CD4-positive, alpha-beta T cell treated with Interleukin-4 for 1 hour (primary cell): Measurements from ENCODE around the gene FBXO33.

Experiments used
- DNase-seq, 2 donors: peaks; one replicate each; pipeline ENCODE4 v3.0.0-alpha.2; 2020 to 2022

Gene FBXO33

DNA sequence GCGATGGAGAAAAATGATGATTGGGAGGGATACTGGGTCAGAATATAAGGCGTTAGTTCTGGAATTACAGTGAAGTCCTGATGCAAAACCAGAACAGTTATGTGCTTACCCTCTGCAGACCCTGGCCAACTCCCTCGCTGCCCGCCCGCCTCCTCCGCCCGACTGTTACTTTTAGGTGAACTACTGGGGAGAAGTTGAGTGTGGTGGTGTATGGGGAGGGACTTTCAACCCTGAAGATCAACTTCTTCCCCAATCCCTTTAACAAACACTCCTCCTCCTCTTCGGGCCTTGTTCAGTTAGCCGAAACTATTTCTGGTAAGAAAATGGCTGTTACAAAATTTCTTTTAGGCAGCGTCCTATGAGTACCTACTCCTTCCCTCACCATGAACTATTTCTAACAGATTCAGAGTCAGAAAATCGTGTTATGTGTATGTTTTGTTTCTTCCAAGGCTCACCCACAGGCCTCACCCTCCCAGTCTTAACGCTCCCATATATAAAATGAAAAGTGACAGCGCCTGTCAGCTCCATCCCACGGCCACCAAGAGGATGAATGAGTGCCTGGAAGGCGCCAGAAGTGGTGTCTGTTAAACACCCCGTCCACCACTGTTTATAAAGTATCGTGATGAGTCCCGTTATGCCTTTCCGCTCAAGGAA lies 1.3 kb downstream of the FBXO33 start:
- DNase-seq = no peak

DNA sequence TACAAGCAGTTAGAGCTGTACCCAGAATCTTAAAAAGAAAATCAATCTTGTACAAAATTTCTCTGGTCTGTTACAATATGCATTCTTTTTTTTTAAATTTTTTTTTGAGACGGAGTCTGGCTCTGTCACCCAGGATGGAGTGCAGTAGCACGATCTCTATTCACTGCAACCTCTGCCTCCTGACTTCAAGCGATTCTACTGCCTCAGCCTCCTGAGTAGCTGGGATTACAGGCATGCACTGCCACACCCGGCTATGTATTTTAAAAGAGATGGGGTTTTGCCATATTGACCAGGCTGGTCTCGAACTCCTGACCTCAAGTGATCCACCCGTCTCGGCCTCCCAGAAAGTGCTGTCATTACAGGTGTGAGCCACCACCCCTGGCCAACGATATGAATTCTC lies 4.1 kb downstream of the FBXO33 start:
- DNase-seq = no peak

DNA sequence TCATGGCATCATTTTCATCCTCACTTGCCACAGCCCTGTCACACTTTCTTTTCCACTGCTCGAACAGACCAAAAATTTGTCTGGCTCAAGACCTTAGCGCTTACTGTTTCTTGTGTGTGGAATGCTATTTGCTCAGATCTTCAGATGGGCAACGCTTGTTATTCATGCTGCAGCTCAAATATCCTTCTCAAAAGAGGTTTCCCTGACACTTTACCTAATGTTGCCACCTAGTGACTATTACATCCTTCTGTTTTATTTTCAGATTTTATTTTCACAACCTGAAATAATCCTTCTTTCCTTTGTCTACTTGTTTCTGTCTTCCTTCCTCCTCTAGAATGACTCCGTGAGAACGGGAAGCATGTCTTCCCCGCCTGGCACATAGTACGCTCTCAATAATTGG lies 5.6 kb downstream of the FBXO33 start:
- peak in 1 of 2 donors; percentile 33 for DNase-seq

DNA sequence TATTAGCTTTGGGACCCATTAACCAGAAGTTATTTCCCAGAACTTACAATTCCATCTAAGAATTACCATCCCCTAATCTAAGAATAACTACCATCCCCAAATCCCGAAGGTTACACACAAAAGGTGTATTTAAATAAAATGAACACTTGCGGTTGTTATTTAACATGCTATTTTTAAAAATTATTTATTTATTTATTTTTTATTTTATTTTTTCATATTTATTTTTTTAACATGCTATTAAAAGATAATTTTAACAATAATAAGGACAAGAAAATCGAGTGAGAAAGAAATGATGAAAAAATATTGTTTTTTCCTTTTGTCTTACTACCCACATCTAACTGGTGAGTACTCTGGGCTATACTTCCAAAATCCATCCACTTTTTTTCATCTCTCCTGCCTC lies 6.3 kb downstream of the FBXO33 start:
- DNase-seq = no peak

DNA sequence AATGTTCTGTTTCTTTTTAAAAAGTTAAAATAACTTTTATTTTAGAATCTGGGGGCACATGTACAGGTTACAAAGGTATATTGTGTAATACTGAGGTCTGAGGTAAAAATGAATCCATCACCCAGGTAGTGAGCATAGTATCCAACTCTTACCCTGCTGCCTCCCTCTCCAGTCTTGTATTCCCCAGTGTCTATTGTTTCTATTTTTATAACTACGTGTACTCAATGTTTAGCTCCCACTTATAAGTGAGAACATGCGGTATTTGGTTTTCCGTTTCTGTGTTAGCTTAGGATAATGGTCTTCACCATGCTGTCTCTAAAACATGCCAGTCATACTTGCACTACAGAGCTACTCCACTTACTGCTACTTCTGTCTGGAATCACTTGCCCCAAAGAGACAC lies 8.4 kb downstream of the FBXO33 start:
- no peak for DNase-seq

DNA sequence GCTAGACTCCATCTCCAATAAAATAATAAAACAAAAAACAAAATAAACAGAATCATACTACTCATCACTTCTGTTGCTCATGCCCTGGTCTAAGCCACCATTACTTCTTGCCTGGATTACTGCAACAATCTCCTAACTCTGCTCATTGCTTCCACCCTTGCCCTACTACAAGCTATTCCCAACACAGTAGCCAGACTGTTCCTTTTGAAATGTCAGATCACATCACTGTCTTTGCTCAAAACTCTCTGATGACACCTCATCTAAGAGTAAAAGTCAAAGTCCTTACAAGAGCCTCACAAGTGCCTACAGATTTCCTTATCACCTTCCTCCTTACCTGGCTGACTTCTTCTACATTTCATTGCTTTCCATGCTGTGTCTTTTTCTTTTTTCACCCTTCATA lies 10.0 kb downstream of the FBXO33 start:
- DNase-seq = no peak

DNA sequence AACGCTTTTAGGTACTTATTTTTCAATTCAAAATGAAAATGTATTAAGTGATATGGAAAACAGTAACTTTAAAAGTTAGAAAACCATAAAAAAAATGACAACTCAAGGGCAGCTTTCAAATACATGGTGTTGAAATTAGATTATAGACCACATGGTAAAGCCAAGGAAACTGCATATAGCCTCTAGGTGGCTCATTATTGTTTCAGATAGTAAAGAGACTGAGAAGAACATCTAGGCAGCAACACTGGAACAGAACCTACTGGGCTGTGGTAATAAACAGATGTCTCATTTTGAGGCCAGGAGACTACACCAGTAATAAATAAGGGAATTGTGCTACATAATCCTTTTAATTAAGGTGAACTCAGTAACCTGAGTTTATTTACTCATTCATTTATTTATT lies 13.0 kb downstream of the FBXO33 start:
- DNase-seq = no peak

DNA sequence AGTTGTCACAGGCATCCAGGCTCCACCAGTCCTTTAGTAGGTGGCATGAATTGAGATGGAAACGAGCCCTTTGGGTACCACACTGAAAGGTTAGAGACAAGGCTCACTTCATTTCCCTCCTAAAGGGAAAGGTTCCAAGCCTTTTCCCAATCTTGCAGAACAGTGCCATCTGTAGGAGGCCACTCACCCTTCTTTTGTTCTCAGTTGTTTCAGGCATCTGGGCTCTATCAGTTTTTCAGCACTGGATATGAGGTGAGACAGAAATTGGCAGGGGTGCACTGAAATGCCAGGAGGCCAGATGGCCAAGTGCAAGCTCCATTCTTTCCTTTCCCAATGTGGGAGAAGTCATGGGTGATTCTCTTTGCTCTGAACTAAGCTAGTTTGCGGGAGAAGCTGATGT lies 15.2 kb downstream of the FBXO33 start:
- DNase-seq = no peak

DNA sequence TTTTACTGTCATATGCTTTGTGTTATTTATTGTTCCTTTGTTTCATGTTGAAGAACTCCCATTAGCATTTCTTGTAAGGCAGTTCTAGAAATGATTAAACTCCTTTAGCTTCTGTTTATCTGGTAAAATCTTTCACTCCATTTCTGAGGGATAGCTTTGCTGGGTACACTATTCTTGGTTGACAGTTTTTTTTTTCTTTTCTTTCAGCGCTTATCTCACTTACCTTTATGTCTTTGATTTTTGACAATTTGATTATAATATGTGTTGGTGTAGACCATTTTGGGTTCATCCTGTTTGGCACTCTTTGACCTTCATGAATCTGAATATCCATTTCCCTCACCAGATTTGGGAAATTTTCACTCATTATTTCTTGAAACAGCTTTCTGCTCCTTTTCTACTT lies 16.2 kb downstream of the FBXO33 start:
- DNase-seq = no peak

DNA sequence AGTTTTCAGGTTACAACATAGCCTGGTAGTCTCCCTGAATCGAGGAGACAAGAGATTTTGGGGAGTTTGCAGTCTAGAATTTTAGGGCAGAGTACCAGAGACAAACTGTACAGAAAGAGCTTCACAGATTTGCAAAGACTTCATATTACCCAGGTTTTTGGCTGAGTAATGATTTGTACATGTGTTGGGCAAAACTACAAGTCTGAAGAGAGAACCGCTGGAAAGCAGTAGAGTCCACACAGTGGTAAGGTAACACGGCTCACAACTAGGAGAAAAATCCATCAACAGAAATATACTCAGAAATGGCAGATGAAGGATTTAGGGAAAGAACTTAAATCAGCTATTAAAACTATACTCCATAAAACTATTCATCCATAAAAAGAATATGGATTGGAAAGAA lies 25.7 kb downstream of the FBXO33 start:
- DNase-seq = no peak

DNA sequence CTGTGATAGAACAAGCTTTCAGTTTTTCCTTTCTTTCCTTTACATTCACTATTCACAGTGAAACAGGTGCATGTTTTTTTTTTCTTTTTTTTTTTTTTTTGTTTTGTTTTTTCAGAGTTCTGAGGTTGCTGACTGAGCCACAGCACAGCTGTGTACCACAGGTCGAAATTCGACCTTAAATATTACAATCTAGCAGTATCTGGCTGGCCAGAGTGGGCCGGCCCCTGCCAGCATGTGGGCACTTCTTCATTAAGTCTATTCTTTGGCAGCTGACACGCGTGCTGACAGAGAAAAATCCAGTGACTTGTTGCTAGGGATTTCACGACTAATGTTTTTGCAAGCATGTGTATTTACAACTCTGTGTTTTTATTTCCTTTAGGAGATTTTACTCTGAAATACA lies 33.9 kb downstream of the FBXO33 start:
- no peak for DNase-seq

DNA sequence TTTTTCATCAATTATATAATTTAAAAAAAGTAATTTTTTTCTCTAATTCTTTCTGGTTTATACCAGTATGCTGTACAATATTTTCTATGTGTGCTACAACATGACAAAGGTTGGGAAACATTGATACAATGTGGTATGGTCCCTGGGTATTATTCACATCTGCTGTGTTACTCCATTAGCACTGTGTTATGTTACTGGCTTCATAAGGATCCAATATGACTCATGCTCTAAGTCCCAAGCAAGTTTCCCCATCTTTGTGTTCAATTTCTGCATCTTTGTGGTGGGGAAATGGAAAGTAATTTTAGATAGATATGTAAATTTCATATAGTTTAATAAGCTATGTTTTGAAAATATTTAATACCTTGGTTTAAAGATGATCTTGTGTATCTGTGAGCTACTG lies 35.8 kb downstream of the FBXO33 start:
- no peak for DNase-seq

DNA sequence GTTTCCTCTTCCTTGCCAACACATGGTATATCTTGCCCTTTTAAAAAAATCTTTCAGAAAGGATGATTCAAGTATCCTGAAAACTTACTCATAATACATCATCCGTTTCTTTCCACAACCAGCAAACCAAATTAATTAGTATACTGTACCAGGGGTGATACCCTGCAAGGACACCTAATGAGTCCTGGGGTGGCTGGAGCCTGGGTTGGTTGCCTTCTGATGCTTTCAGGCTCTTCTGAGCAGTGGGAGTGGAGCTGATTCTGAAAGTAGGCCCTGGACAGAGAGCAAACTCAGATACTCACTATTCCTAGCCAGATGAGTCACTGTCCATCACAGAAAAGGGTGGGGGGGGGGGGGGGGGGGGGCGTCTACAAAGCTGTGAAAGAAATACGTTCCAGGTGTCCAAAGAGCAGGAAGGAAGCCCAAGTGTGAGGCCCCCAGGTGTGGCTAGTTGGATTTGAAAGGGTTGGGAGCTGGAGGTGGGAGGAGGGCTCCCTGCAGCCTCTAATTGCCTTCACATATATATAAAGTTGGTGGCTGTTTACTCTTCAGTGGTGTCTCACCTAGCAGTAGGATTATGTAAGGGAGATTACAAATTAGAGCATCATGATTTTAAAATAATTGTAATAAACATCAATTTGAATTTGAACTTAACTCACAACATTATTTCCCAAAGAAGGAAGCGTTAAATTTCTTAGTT lies 36.5 kb downstream of the FBXO33 start:
- no peak for DNase-seq

DNA sequence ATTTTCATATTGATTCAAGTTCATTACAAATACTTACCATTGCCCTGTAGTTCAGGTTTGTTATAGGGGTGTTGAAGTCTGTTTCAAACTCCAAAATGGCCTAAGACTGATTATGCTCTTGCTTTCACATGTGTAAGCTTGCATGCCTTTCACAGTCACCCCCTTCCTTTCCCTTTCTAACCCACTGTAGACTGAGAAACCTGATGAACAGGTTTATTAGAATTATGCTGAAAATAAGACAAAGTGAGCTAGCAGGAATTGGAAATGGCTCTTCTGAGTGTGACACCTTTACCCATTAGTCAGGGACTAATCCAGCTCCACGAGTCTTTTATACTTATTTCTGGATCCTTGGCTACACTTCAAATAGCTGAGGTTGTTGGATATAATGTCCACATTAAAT lies 38.9 kb downstream of the FBXO33 start:
- DNase-seq = no peak

DNA sequence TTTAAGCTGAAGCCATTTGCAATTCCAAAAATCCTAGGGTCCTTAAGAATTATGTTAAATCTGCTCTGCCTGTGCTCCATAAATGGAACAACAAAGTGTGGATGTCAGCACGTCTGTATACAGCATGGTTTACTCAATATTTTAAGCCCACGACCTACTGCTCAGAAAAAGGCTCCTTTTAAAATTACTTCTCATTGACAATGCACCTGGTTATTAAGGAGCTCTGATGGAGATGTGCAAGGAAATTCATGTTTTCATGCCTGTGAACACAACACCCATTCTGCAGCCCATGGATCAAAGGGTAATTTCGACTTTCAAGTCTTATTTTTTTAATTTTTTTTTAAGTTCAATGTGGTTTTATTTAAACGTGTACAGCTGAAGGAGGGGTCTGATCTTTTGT lies 48.1 kb downstream of the FBXO33 start:
- no peak for DNase-seq

DNA sequence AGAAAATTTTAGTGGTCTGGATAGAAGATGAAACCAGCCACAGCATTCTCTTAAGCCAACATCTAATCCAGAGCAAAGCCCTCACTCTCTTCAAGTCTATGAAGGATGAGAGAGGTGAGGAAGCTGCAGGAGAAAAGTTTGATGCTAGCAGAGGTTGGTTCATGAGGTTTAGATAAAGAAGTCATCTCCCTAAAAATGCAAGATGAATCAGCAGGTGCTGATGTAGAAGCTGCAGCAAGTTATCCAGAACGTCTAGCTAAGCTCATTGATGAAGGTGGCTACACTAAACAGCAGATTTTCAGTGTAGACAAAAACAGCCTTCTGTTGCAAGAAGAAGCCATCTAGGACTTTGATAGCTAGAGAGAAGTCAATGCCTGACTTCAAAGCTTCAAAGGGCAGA lies 48.5 kb downstream of the FBXO33 start:
- DNase-seq = no peak

DNA sequence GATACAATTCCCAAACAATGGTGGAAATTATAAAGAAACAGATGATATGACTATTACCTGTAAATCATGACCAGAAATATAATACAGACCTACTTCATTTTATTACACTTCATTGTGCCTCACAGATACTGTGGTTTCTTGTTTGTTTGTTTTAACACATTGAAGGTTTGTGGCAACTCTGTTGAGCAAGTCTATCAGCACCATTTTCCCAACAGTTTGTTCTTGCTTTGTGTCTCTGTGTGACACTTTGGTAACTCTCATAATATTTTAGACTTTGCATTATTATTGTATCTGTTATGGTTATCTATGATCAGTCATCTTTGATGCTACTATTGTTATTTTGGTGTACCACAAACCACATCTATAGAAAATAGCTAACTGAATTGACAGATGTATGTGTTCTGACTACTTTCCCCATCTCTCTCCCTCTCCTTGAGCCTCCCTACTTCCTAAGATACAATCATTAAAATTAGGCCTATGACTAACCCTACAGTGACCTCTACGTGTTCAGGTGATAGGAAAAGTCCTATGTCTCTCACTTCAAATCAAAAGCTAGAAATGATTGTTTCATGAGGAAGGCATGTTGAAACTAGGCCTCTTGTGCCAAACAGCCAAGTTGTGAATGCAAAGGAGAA lies 49.1 kb downstream of the FBXO33 start:
- peak in 1 of 2 donors; percentile 29 for DNase-seq

DNA sequence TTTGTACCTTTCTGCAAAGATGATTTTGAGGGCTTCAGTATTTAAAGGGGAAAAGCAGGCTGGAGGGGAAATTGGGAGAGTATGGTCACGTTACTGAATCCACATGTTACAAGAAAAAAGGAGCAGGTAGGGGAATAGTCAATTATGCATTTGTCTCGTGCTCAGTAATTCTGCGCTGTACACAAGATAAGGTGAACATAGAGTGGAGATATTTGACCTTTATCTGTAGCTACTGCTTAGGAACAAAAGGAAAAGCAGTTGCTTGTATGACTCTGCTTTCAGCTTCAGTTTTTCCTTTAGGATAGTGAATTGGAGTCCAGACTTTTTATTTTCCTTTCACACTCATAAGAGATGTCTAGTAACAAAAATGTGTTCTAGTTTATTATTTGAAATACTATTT lies 49.8 kb downstream of the FBXO33 start:
- DNase-seq = no peak

DNA sequence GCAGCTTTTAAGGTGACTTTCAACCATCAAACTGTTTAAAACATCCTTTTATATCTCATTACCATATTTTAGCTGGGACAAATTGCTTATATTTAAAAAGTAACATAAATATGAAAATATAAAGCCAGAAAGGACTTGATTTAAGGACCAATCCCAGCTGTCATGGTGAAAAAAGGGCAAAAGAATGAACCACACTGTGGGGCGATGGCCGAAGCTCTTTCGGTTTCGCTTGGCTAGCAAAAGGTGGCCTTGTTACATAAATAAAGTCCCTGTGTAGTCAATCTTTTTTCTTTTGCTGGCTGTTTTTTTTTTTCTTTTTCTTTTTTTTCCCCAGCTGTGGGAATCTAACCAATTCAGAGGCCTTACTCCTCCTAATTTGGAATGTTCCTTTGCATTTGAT lies 50.9 kb downstream of the FBXO33 start:
- no peak for DNase-seq

DNA sequence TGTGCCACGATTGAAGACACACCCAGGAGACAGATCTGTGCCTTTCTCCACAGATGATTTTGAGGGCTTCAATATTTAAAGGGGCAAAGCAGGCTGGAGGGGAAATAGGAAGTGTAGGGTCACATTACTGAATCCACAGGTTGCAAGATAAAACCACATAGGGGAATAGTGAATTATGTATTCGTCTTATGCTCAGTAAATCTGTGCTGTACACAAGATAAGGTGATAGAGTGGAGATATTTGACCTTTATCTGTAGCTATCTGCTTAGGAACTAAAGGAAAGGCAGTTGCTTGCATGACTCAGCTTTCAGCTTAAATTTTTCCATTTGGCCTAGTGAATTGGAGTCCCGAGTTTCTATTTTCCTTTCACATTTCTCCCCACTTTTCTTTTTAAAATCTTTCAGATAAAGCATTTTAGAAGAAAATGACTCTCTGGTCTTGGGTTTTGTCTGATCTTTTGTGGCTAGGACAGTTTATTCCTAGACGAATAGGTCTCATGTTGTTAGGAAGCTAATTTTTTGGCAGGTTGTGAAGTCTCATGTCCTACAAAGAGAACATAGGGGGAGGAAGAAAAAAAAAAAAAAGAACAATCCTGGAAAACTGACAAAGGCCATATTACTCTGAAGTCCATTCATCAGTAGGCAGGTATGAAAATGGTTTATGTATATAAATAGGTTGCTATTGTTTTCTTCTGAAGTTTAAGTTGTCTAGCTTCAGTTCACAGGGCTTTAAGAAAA lies 55.4 kb downstream of the FBXO33 start:
- DNase-seq = no peak

DNA sequence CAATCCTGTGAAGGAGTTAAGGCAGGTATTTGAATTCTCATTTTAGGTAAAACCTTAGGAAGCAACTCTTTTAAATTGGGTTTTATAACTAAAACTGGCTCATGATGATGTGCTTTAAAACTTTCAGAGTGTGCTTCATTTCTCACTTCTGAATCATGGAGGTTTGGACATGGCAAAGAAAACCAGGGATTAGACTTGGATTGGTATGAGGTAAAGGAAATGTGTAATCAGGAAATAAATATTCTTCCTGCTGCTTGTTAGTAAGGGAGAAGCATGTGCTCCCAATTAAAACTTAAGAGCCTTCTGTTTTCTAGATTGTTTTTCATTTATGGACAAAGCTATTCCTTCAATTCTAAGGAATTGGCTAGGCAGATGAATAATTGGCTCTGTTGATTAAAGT lies 57.4 kb downstream of the FBXO33 start:
- no peak for DNase-seq

DNA sequence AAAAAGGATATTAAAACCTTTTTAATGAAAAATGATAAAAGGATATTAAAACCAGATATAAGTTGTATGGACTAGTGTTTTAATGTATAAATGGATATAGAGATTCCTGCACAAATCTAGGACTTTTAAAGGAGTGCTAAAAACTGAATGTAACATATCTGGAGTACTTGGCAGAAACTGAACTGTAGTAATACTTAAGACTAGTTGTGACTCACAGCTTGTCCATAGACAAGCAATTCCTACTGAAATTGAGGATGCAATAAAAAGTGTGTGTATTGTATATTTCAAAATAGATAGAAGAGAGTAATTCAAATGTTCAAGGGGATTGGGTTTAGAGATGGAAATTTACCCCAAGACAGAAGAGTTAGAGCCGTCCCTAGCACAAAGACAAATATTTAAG lies 59.6 kb downstream of the FBXO33 start:
- no peak for DNase-seq

DNA sequence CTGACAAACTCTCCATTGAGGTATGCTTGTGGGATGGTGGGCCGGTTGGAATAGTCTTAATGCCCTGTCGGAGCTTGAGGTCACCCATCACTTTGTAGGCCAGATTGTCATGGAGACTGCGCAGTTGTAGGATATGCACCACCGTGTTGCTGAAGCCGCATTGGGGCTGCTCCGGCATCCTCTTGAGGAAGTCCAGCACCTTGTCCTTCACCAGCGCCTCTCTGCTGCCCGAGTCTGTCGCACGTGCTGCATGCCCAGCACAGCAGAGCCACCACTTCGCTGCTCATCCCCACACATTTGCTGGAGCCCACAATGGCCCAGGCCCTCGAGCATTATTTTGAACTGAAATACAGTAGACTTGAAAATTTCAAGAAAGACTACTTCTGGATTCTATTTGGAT lies 61.8 kb downstream of the FBXO33 start:
- DNase-seq = no peak

DNA sequence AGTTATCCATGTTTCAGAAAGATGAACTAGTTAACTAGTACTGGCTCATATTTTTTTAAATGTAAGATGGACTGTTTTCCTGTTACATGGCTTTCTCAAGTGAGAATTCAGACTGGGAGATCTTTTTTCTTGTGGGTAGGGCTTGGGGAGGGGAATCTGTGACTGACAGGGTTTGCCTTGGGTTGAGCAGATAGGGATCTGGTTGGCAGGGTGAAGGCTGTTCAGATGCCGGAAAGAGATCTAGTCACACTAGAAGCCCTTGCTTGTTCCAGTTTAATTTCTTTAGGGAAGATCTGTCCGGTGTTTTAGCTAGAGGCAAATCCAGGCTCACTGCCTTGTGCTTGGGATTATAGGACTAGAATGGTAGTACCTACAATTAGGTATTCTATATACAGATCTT lies 63.2 kb downstream of the FBXO33 start:
- no peak for DNase-seq
